ENCODE results near the gene KCNS3. TPM values are rescaled to one million over a fixed set of nuclear protein-coding genes. Genes with fewer than 3 reads are reported as not detected.

KCNS3 gene
- total and polyA plus RNA-seq, 2 of the 4 experiments (the other 2 are of a cell fraction), result 2.9 to 4.3 TPM

DNA sequence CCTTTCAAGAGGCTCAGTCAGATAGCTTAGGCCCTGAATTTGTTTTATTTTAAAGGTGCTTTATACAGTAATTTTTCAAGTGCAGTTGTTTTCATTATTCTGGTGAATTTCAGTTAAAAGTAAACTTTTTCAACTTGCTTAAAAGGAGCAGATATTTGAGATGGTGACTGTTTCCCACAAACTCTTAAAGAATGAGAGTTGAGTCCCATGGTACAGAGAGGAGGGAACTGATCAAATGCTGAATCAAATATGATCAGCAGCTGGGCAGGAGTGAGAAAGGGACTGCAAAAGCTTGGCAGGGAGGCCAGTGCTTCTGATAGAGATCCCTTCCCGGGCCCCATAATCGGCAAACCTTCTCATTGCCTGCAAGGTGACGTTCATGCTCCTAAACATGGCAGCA is 91.2 kb downstream of the KCNS3 start:
- intact Hi-C loops (cut with micrococcal nuclease), result no loop called here
- POLR2A ChIA-PET (ENCODE audit: unreplicated experiment), result no interaction called here
- Histone ChIP-seq H2BK20ac (ENCODE audit: low read depth, low read length) (peak overlapping the region; percentile 81), H4K20me1 (ENCODE audit: insufficient read depth, low read length) (no peaks in the 10 kb centered on the region), H3K4me1 (ENCODE audit: control insufficient read depth, insufficient read depth, low read length) (peaks cover 20% of the 10 kb centered on the region), H3K4me2 (ENCODE audit: low read depth, low read length) (no peak overlapping the region), H2BK5ac (ENCODE audit: low read depth, low read length, poor library complexity, severe bottlenecking) (peak overlapping the region; percentile 44), H3K4me3 (ENCODE audit: insufficient read depth, low read depth, low read length) (no peak overlapping the region), H2BK15ac (ENCODE audit: low read depth, low read length) (peak overlapping the region; percentile 45; the same call in 1 of the 3 replicates), H3K27ac (ENCODE audit: insufficient read depth, low read length) (no peak overlapping the region), H3K4ac (ENCODE audit: low read depth, low read length) (peak overlapping the region; percentile 64; the same call in 1 of the 2 replicates), H2AK5ac (ENCODE audit: low read depth, low read length) (peak overlapping the region; percentile 55; the same call in 1 of the 2 replicates), H3K36me3 (ENCODE audit: control insufficient read depth, insufficient read depth, low read length) (no peaks in the 10 kb centered on the region), H2BK120ac (ENCODE audit: low read depth, low read length) (peak overlapping the region; percentile 51), H3K9me1 (ENCODE audit: insufficient read depth, low read length) (peaks cover 9% of the 10 kb centered on the region; the same call in 1 of the 2 replicates), H3K18ac (ENCODE audit: low read depth, low read length) (peak overlapping the region; percentile 34; the same call in 1 of the 2 replicates), H4K91ac (ENCODE audit: insufficient read depth, low read depth, low read length) (peak overlapping the region; percentile 60), H3K23ac (ENCODE audit: low read depth, low read length) (no peak overlapping the region), H3K9ac (ENCODE audit: low read depth, low read length) (no peak overlapping the region), H3K9me3 (ENCODE audit: control insufficient read depth, insufficient read depth, low read length) (no peaks in the 10 kb centered on the region), H3K14ac (replicated peaks; ENCODE audit: low read depth, low read length) (0 out of 2 replicates have a peak overlapping the region, but pooled peaks have one; percentile 51), H2AFZ (replicated peaks; ENCODE audit: low read length, poor library complexity) (no peak overlapping the region), H4K8ac (ENCODE audit: low read depth in 2 of 2, low read length in 2 of 2) (no peak overlapping the region), H2AK9ac (replicated peaks; ENCODE audit: low read depth, low read length, poor library complexity) (peak overlapping the region; percentile 2), H4K5ac (ENCODE audit: low read depth, low read length) (peak overlapping the region; percentile 43; the same call in 1 of the 2 replicates), H3K79me1 (ENCODE audit: low read depth in 1 of 2, low read length in 2 of 2) (no peaks in the 10 kb centered on the region), H3K56ac (ENCODE audit: extremely low read depth, insufficient read depth, low read length) (no peak overlapping the region), H3K27me3 (ENCODE audit: control insufficient read depth, insufficient read depth, low read length) (no peaks in the 10 kb centered on the region)
- BruUV-seq (replicated peaks), result no TSS peak
- 87% methylated on average over 2 of the region's 3 CpGs; no CpG with 5 or more reads in 1 of the 2 experiments for WGBS, 2 experiments (ENCODE audit: extremely low coverage in 2 of 2, insufficient read length in 1 of 2)
- ATAC-seq (ENCODE audit: low read depth) (peak; percentile 89), DNase-seq (peak; percentile 71)
- in situ Hi-C loops (cut with MboI; ENCODE audit: low sequenced_read_pairs), result loop anchor here (10.0 kb wide), 1 partner anchor 395 kb away; no protein-coding TSS in a partner anchor
- no peak for TF ChIP-seq RAD21 (IDR thresholded peaks at IDR 0.05; ENCODE audit: low read length)
- TF ChIP-seq, protein P1, sequence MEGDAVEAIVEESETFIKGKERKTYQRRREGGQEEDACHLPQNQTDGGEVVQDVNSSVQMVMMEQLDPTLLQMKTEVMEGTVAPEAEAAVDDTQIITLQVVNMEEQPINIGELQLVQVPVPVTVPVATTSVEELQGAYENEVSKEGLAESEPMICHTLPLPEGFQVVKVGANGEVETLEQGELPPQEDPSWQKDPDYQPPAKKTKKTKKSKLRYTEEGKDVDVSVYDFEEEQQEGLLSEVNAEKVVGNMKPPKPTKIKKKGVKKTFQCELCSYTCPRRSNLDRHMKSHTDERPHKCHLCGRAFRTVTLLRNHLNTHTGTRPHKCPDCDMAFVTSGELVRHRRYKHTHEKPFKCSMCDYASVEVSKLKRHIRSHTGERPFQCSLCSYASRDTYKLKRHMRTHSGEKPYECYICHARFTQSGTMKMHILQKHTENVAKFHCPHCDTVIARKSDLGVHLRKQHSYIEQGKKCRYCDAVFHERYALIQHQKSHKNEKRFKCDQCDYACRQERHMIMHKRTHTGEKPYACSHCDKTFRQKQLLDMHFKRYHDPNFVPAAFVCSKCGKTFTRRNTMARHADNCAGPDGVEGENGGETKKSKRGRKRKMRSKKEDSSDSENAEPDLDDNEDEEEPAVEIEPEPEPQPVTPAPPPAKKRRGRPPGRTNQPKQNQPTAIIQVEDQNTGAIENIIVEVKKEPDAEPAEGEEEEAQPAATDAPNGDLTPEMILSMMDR (conservative IDR thresholded peaks at IDR 0.05; ENCODE audit: low read depth, low read length), result no peak
- no peak for TF ChIP-seq SMC3 (IDR thresholded peaks at IDR 0.05; ENCODE audit: low read depth, low read length)
- no peak for TF ChIP-seq MXI1 (IDR thresholded peaks at IDR 0.05; ENCODE audit: borderline replicate concordance, low read depth, low read length)
- TF ChIP-seq FOS (IDR thresholded peaks at IDR 0.05; ENCODE audit: low read depth, low read length), result no peak
- TF ChIP-seq RFX5 (IDR thresholded peaks at IDR 0.05; ENCODE audit: low read depth, low read length), result no peak
- no peak for TF ChIP-seq POLR2A (IDR thresholded peaks at IDR 0.05; ENCODE audit: low read depth, low read length)
- no peak for TF ChIP-seq BHLHE40 (IDR thresholded peaks at IDR 0.05; ENCODE audit: low read depth, low read length)
- TF ChIP-seq, protein P2, sequence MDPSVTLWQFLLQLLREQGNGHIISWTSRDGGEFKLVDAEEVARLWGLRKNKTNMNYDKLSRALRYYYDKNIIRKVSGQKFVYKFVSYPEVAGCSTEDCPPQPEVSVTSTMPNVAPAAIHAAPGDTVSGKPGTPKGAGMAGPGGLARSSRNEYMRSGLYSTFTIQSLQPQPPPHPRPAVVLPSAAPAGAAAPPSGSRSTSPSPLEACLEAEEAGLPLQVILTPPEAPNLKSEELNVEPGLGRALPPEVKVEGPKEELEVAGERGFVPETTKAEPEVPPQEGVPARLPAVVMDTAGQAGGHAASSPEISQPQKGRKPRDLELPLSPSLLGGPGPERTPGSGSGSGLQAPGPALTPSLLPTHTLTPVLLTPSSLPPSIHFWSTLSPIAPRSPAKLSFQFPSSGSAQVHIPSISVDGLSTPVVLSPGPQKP (IDR thresholded peaks at IDR 0.05; ENCODE audit: borderline replicate concordance, low read depth, low read length), result no peak
- no peak for TF ChIP-seq CHD1 (IDR thresholded peaks at IDR 0.05; ENCODE audit: low read depth, low read length)
- TF ChIP-seq MAZ (IDR thresholded peaks at IDR 0.05; ENCODE audit: borderline replicate concordance, low read depth, low read length), result no peak
- dilution Hi-C loops (cut with HindIII; ENCODE audit: low sequenced_read_pairs, unreplicated experiment), result no loop called here
- CTCF ChIA-PET, result no interaction called here

Measured in IMR-90 (cell line).